ENCODE results near the gene ERC2.

DNA sequence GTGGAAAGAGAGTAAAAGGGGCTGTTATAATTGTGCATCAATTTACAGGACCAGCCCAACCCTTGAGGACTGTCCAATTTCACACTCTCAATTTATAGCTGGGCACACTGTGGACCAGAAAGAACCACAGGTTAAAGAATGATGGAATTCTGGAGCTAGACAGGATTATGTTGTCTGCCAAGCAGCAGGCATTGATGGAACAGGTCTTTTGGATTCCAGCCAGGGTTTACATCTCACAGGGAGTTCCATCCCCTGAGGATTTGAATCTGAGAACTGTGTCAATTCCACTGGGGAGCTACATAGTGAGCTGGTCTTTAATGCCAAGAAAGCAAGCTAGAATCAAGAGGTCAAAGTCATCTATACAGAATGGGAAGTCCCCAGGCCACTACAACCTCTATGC is 591.7 kb downstream of the ERC2 start:
- no peak for TF ChIP-seq CTCF (IDR thresholded peaks at IDR 0.05)
- TF ChIP-seq POLR2A (IDR thresholded peaks at IDR 0.05), result no peak
- TF ChIP-seq EP300 (IDR thresholded peaks at IDR 0.05), result no peak

Measured in ovary (tissue), 3 donors.